Ascending aorta (tissue), 2 donors: ENCODE results near the gene B4GALNT3. TPM values are rescaled to one million over a fixed set of nuclear protein-coding genes. Genes with fewer than 3 reads are reported as not detected.

Source experiments
- DNase-seq, 2 donors: peaks; one replicate each; pipeline ENCODE4 v3.0.0-alpha.2; 2019; ENCODE audit warnings: low spot score in 2 of 2
- H3K27ac ChIP-seq, 2 donors: fragments of 200-600 bp; sonication (generic); one replicate each; pipeline ENCODE4 v1.5.1; 2016 to 2017; ENCODE audit warnings: mild to moderate bottlenecking in 1 of 2
- H3K27me3 ChIP-seq: fragments of 200-600 bp; sonication (generic); one replicate; pipeline ENCODE4 v1.5.1; 2017
- H3K36me3 ChIP-seq, 2 donors: fragments of 200-600 bp; sonication (generic); one replicate each; pipeline ENCODE4 v1.5.1; 2016
- H3K4me1 ChIP-seq, 2 donors: fragments of 200-600 bp; sonication (generic); one replicate each; pipeline ENCODE4 v1.5.1; 2016 to 2017; ENCODE audit warnings: mild to moderate bottlenecking in 1 of 2
- H3K4me3 ChIP-seq, 2 donors: fragments of 200-600 bp; sonication (generic); one replicate each; pipeline ENCODE4 v1.5.1; 2016 to 2017; ENCODE audit warnings: mild to moderate bottlenecking in 1 of 2
- H3K9me3 ChIP-seq, 2 donors: fragments of 200-600 bp; sonication (generic); one replicate each; pipeline ENCODE4 v1.5.1; 2016
- intact Hi-C: fragments of 100-400 bp; cut with DNase I; formaldehyde crosslinking; loops from one replicate; pipeline ENCODE4 v1.15.1; 2023
- total RNA-seq: library from RNA; depleted of rRNA; stranded (reverse); fragments of >200 nt; gene quantifications from one replicate; pipeline ENCODE4 v1.1.0, GENCODE V29; 2016
- TF ChIP-seq, protein P1 (sequence below), 3 experiments: fragments of 200-600 bp in 2 of 3; fragments of 450-650 bp in 1 of 3; sonication (generic) in 2 of 3; IDR thresholded peaks; one replicate each; pipeline ENCODE4 v1.5.1; 2016 to 2019; ENCODE audit warnings: antibody characterized with exemption in 3 of 3, mild to moderate bottlenecking in 1 of 3, moderate library complexity in 1 of 3

B4GALNT3 gene
- total RNA-seq, 1 donor from 2014 or later: 10.4 TPM

- no peaks in the 10 kb centered on the region for H3K36me3 ChIP-seq
- no peaks in the 10 kb centered on the region for H3K4me1 ChIP-seq
- intact Hi-C loops: no loop called here
- H3K9me3 ChIP-seq: peaks cover 0 to 6% of the 10 kb centered on the region in 2 donors
- H3K4me3 ChIP-seq: no peak overlapping the region
- no peaks in the 10 kb centered on the region for H3K27me3 ChIP-seq
- no peak for DNase-seq
- TF ChIP-seq, protein P1, sequence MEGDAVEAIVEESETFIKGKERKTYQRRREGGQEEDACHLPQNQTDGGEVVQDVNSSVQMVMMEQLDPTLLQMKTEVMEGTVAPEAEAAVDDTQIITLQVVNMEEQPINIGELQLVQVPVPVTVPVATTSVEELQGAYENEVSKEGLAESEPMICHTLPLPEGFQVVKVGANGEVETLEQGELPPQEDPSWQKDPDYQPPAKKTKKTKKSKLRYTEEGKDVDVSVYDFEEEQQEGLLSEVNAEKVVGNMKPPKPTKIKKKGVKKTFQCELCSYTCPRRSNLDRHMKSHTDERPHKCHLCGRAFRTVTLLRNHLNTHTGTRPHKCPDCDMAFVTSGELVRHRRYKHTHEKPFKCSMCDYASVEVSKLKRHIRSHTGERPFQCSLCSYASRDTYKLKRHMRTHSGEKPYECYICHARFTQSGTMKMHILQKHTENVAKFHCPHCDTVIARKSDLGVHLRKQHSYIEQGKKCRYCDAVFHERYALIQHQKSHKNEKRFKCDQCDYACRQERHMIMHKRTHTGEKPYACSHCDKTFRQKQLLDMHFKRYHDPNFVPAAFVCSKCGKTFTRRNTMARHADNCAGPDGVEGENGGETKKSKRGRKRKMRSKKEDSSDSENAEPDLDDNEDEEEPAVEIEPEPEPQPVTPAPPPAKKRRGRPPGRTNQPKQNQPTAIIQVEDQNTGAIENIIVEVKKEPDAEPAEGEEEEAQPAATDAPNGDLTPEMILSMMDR (IDR thresholded peaks at IDR 0.05): no peak
- H3K27ac ChIP-seq: no peak overlapping the region
Observed at GRCh38 chr12:534216-534615, 74.5 kb downstream of the B4GALNT3 start.

- no peaks in the 10 kb centered on the region for H3K27me3 ChIP-seq
Observed at GRCh38 chr12:535396-535795, 75.7 kb downstream of the B4GALNT3 start.

DNA sequence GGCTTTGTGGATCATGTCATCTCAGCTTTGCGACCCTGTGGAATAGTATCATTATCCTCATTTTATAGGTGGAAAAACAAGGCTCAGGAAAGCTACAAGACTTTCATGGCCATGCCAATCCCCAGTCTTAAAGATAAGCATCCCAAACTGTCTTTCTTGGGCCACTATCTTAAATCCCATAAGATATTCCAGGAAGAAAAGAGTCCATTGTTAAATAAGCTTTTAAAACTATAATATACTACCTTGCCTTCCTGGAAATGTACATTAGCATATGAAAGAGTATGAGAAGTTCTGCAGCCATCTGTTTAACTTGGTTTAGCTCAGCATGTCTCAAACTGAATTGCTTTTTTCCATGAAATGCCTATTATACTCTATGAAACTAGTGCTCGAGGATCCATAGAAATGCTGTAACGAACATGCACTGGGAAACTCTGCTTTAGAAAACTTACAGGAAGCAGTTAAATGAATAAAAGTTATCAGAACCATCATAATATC is 77.1 kb downstream of the B4GALNT3 start:
- no peaks in the 10 kb centered on the region for H3K36me3 ChIP-seq
- H3K9me3 ChIP-seq: peaks cover 0 to 6% of the 10 kb centered on the region in 2 donors
- peaks cover 5 to 9% of the 10 kb centered on the region in 2 donors for H3K4me1 ChIP-seq
- no peak overlapping the region for H3K27ac ChIP-seq
- DNase-seq: no peak
- H3K27me3 ChIP-seq: no peaks in the 10 kb centered on the region
- no peak overlapping the region for H3K4me3 ChIP-seq
- TF ChIP-seq, protein P1 (IDR thresholded peaks at IDR 0.05): no peak
- intact Hi-C loops: no loop called here

More at GRCh38 chr12:535396-535795, 75.7 kb downstream of the B4GALNT3 start:
- Histone ChIP-seq H3K4me1 (no peaks in the 10 kb centered on the region), H3K9me3 (peaks cover 0 to 6% of the 10 kb centered on the region in 2 donors), H3K36me3 (no peaks in the 10 kb centered on the region), H3K4me3 (no peak overlapping the region), H3K27ac (no peak overlapping the region)
- intact Hi-C loops: no loop called here
- TF ChIP-seq, protein P1 (IDR thresholded peaks at IDR 0.05): no peak
- no peak for DNase-seq

- Histone ChIP-seq H3K4me1 (peaks cover 5 to 13% of the 10 kb centered on the region in 2 donors), H3K36me3 (no peaks in the 10 kb centered on the region), H3K9me3 (no peaks in the 10 kb centered on the region), H3K27ac (no peak overlapping the region), H3K27me3 (no peaks in the 10 kb centered on the region), H3K4me3 (no peak overlapping the region)
- intact Hi-C loops: no loop called here
- TF ChIP-seq, protein P1 (IDR thresholded peaks at IDR 0.05): no peak
- DNase-seq: no peak
Observed at GRCh38 chr12:537772-538171, 78.0 kb downstream of the B4GALNT3 start.

- Histone ChIP-seq H3K27me3 (no peaks in the 10 kb centered on the region), H3K36me3 (no peaks in the 10 kb centered on the region), H3K4me1 (peaks cover 5 to 13% of the 10 kb centered on the region in 2 donors), H3K4me3 (no peak overlapping the region), H3K27ac (no peak overlapping the region), H3K9me3 (no peaks in the 10 kb centered on the region)
- DNase-seq: no peak
- TF ChIP-seq, protein P1 (IDR thresholded peaks at IDR 0.05): no peak
- intact Hi-C loops: no loop called here
Observed at GRCh38 chr12:538731-539539, 79.2 kb downstream of the B4GALNT3 start.
